Endodermal cell (in vitro differentiated cells): Measurements from ENCODE around the gene SH3PXD2A. TPM values are rescaled to one million over a fixed set of nuclear protein-coding genes. Genes with fewer than 3 reads are reported as not detected.

Experiments used
- DNase-seq: peaks from one replicate; pipeline ENCODE4 v3.0.0-alpha.2; 2017
- H3K27ac ChIP-seq: 2 replicates; pipeline ENCODE4 v1.5.1; 2013; ENCODE audit warnings: mild to moderate bottlenecking, low read depth, low read length, moderate library complexity
- H3K27me3 ChIP-seq: 2 replicates; pipeline ENCODE4 v1.6.1; 2013; ENCODE audit warnings: mild to moderate bottlenecking, low read length, moderate library complexity; ENCODE audit not compliant: insufficient read depth, control insufficient read depth, poor library complexity, severe bottlenecking
- H3K36me3 ChIP-seq: 2 replicates; pipeline ENCODE4 v1.7.0; 2013; ENCODE audit warnings: mild to moderate bottlenecking, low read length, moderate library complexity; ENCODE audit not compliant: control insufficient read depth, insufficient read depth
- H3K4me1 ChIP-seq: one replicate; pipeline ENCODE4 v1.7.0; 2013; ENCODE audit warnings: low read length; ENCODE audit not compliant: control insufficient read depth, insufficient read depth
- H3K4me3 ChIP-seq: 2 replicates; pipeline ENCODE4 v1.5.1; 2013; ENCODE audit warnings: mild to moderate bottlenecking, low read length, moderate library complexity
- H3K9ac ChIP-seq: 2 replicates; pipeline ENCODE4 v1.6.1; 2013; ENCODE audit warnings: mild to moderate bottlenecking, low read length, moderate library complexity; ENCODE audit not compliant: poor library complexity, severe bottlenecking; ENCODE audit errors: extremely low read depth
- H3K9me3 ChIP-seq: 2 replicates; pipeline ENCODE4 v1.6.1; 2013; ENCODE audit warnings: mild to moderate bottlenecking, low read length, moderate library complexity; ENCODE audit not compliant: control insufficient read depth
- H3K27ac Mint-ChIP-seq: 2 replicates; pipeline ENCODE4 v1.8.0; 2020; ENCODE audit warnings: mixed read lengths
- H3K27me3 Mint-ChIP-seq: 2 replicates; pipeline ENCODE4 v1.8.0; 2021; ENCODE audit warnings: mild to moderate bottlenecking, mixed read lengths; ENCODE audit not compliant: insufficient read depth
- H3K36me3 Mint-ChIP-seq: 2 replicates; pipeline ENCODE4 v1.8.0; 2020; ENCODE audit warnings: low read depth, mixed read lengths
- H3K4me1 Mint-ChIP-seq: 2 replicates; pipeline ENCODE4 v1.8.0; 2020; ENCODE audit warnings: mixed read lengths
- H3K4me3 Mint-ChIP-seq: 2 replicates; pipeline ENCODE4 v1.8.0; 2020; ENCODE audit warnings: mild to moderate bottlenecking, moderate library complexity, mixed read lengths
- H3K9me3 Mint-ChIP-seq: 2 replicates; pipeline ENCODE4 v1.8.0; 2020; ENCODE audit warnings: mild to moderate bottlenecking, mixed read lengths
- WGBS, 2 experiments: methylation state at CpG; one replicate each; pipeline versions ENCODE4 v1.1.5 to v1.1.7; 2013; ENCODE audit warnings: missing lambda C conversion rate in 2 of 2, mixed read lengths in 1 of 2; ENCODE audit not compliant: insufficient coverage in 1 of 2, insufficient read length in 1 of 2; 5-methylcytosine and 5-hydroxymethylcytosine counted together
- total RNA-seq, 2 donors: library from RNA; stranded (reverse); fragmentation: NEBNext Ultra II Directional in 1 of 2; extraction: Animal tissue kit (Norgen Biotek cat#: 25700) in 1 of 2; gene quantifications; 2 replicates in 1 of 2; 3 replicates in 1 of 2; pipeline ENCODE4 v1.2.1, GENCODE V29; 2021
- TF ChIP-seq, protein P1 (sequence below): fragments of 200-600 bp; sonication (generic); conservative IDR thresholded peaks from 2 replicates; pipeline ENCODE4 v1.5.0; 2021; ENCODE audit warnings: antibody characterized with exemption, mild to moderate bottlenecking

The SH3PXD2A gene
- total RNA-seq, 2 donors from 2014 or later, result 15.7 to 22.6 TPM

DNA sequence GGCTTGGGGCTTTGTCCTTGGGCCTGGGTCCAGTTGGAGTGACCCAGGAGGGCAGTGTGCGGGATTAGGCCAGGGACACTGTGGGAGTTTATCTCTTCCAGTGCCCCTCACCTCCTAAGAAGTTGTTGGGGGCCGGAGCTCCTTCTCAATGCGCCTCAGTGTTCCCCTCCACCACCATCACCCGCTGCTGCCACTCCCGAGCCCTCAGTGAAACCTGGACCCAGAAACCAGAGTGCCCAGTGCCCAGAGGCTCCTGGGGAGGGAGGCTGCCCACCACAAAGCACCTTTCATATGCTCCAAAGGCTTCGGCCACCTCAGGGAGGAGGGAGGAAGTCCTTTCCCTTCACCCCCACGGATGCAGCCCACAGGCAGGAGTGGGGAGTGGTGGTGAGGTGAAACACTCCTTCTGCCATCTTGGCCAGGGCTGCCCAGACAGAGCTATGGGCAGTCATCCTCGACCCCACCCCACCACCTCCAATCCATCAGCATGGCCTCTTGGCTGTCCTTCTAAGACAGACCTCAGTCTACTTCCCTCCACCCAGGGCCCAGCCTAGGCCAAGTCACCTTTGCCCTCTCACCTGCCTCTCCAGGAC is 99.0 kb downstream of the SH3PXD2A start:
- Histone ChIP-seq H3K36me3 (no peaks in the 10 kb centered on the region), H3K4me1 (no peaks in the 10 kb centered on the region), H3K9me3 (peaks cover 7% of the 10 kb centered on the region), H3K27ac (no peak overlapping the region), H3K27me3 (no peaks in the 10 kb centered on the region), H3K4me3 (no peak overlapping the region), H3K9ac (no peak overlapping the region)
- H3K27me3 Mint-ChIP-seq, result no peaks in the 10 kb centered on the region
- no peak for DNase-seq
- WGBS, 2 experiments, result 80 to 84% methylated on average over 3 to 6 of the region's 8 CpGs
- H3K36me3 Mint-ChIP-seq, result peaks cover 5% of the 10 kb centered on the region
- H3K9me3 Mint-ChIP-seq, result peaks cover 2% of the 10 kb centered on the region
- no peak overlapping the region for H3K27ac Mint-ChIP-seq
- H3K4me1 Mint-ChIP-seq, result peaks cover 24% of the 10 kb centered on the region
- TF ChIP-seq, protein P1, sequence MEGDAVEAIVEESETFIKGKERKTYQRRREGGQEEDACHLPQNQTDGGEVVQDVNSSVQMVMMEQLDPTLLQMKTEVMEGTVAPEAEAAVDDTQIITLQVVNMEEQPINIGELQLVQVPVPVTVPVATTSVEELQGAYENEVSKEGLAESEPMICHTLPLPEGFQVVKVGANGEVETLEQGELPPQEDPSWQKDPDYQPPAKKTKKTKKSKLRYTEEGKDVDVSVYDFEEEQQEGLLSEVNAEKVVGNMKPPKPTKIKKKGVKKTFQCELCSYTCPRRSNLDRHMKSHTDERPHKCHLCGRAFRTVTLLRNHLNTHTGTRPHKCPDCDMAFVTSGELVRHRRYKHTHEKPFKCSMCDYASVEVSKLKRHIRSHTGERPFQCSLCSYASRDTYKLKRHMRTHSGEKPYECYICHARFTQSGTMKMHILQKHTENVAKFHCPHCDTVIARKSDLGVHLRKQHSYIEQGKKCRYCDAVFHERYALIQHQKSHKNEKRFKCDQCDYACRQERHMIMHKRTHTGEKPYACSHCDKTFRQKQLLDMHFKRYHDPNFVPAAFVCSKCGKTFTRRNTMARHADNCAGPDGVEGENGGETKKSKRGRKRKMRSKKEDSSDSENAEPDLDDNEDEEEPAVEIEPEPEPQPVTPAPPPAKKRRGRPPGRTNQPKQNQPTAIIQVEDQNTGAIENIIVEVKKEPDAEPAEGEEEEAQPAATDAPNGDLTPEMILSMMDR, result no peak
- H3K4me3 Mint-ChIP-seq, result no peak overlapping the region

GRCh38 chr10:103752680-103753248 is 102.6 kb downstream of the SH3PXD2A start:
- H3K4me1 Mint-ChIP-seq, result peaks cover 11% of the 10 kb centered on the region
- Histone ChIP-seq H3K27me3 (no peaks in the 10 kb centered on the region), H3K9ac (no peak overlapping the region), H3K4me1 (no peaks in the 10 kb centered on the region), H3K9me3 (peaks cover 7% of the 10 kb centered on the region), H3K4me3 (peak overlapping the region; percentile 15), H3K27ac (no peak overlapping the region), H3K36me3 (no peaks in the 10 kb centered on the region)
- H3K27me3 Mint-ChIP-seq, result no peaks in the 10 kb centered on the region
- H3K27ac Mint-ChIP-seq, result no peak overlapping the region
- H3K9me3 Mint-ChIP-seq, result peaks cover 2% of the 10 kb centered on the region
- TF ChIP-seq, protein P1, result peak; percentile 99
- WGBS, 2 experiments, result 81 to 100% methylated on average over 1 to 3 of the region's 3 CpGs
- DNase-seq, result peak; percentile 69
- H3K36me3 Mint-ChIP-seq, result peaks cover 5% of the 10 kb centered on the region
- H3K4me3 Mint-ChIP-seq, result no peak overlapping the region

- Histone ChIP-seq H3K9ac (no peak overlapping the region), H3K27ac (no peak overlapping the region), H3K27me3 (no peaks in the 10 kb centered on the region), H3K4me1 (no peaks in the 10 kb centered on the region), H3K9me3 (peaks cover 7% of the 10 kb centered on the region), H3K36me3 (no peaks in the 10 kb centered on the region), H3K4me3 (no peak overlapping the region)
- Mint-ChIP-seq H3K4me3 (no peak overlapping the region), H3K27me3 (no peaks in the 10 kb centered on the region), H3K36me3 (peaks cover 5% of the 10 kb centered on the region), H3K4me1 (peaks cover 1% of the 10 kb centered on the region), H3K27ac (no peak overlapping the region), H3K9me3 (peaks cover 2% of the 10 kb centered on the region)
- TF ChIP-seq, protein P1, result no peak
- WGBS, 2 experiments, result 92 to 96% methylated on average over 4 to 6 of the region's 7 CpGs
- DNase-seq, result no peak
Measured at GRCh38 chr10:103751667-103752290, 103.6 kb downstream of the SH3PXD2A start.
